ENCODE measurements around the gene JMJD8. TPM values are rescaled to one million over a fixed set of nuclear protein-coding genes. Genes with fewer than 3 reads are reported as not detected.

The JMJD8 gene
- total RNA-seq, 1 donor from 2014 or later, result 41.0 TPM

Other genes with a start within 250 kb of the JMJD8 start
- 45.1 and 52.1 TPM in 2 replicates for gene CAPN15, start 156.6 kb downstream of the JMJD8 start, total RNA-seq
- not detected in 2 replicates for gene PRR35, start 123.9 kb downstream of the JMJD8 start, total RNA-seq
- gene NHLRC4, start 117.3 kb downstream of the JMJD8 start, total RNA-seq, result 0.28 TPM in 1 of 2 replicates, not detected in the other
- gene PIGQ, start 114.4 kb downstream of the JMJD8 start, total RNA-seq, result 25.6 and 30.4 TPM in 2 replicates
- gene RAB40C, start 94.3 kb downstream of the JMJD8 start, total RNA-seq, result 21.7 and 24.5 TPM in 2 replicates
- gene WFIKKN1, start 53.3 kb downstream of the JMJD8 start, total RNA-seq, result 0.14 and 0.21 TPM in 2 replicates
- 184 and 265 TPM in 2 replicates for gene METTL26, start 48.0 kb downstream of the JMJD8 start, total RNA-seq
- 51.2 and 60.1 TPM in 2 replicates for gene MCRIP2, start 42.5 kb downstream of the JMJD8 start, total RNA-seq
- gene WDR90, start 35.0 kb downstream of the JMJD8 start, total RNA-seq, result 11.3 and 15.0 TPM in 2 replicates
- 57.4 and 65.5 TPM in 2 replicates for gene RHOT2, start 16.2 kb downstream of the JMJD8 start, total RNA-seq
- gene RHBDL1, start 8.7 kb downstream of the JMJD8 start, total RNA-seq, result 3.6 and 4.2 TPM in 2 replicates
- 193 and 214 TPM in 2 replicates for gene STUB1, start 3.9 kb downstream of the JMJD8 start, total RNA-seq
- gene WDR24, start 6.1 kb upstream of the JMJD8 start, total RNA-seq, result 12.5 and 12.6 TPM in 2 replicates
- 1.7 and 1.8 TPM in 2 replicates for gene FBXL16, start 21.5 kb upstream of the JMJD8 start, total RNA-seq
- 132 and 150 TPM in 2 replicates for gene METRN, start 30.8 kb upstream of the JMJD8 start, total RNA-seq
- gene ANTKMT, start 36.8 kb upstream of the JMJD8 start, total RNA-seq, result 46.1 and 75.9 TPM in 2 replicates
- gene CCDC78, start 42.1 kb upstream of the JMJD8 start, total RNA-seq, result 1.7 and 3.4 TPM in 2 replicates
- 13.5 and 21.9 TPM in 2 replicates for gene HAGHL, start 42.8 kb upstream of the JMJD8 start, total RNA-seq
- gene CIAO3, start 56.7 kb upstream of the JMJD8 start, total RNA-seq, result 24.1 and 35.5 TPM in 2 replicates
- 11.5 and 12.4 TPM in 2 replicates for gene MSLN, start 76.4 kb upstream of the JMJD8 start, total RNA-seq
- gene RPUSD1, start 104.0 kb upstream of the JMJD8 start, total RNA-seq, result 48.0 and 50.6 TPM in 2 replicates
- 24.4 and 24.5 TPM in 2 replicates for gene CHTF18, start 104.3 kb upstream of the JMJD8 start, total RNA-seq
- gene GNG13, start 116.4 kb upstream of the JMJD8 start, total RNA-seq, result not detected in 2 replicates